Muscle layer of colon (tissue), 2 donors: ENCODE results near the gene SEC24B.

ENCODE experiments used
- H3K27ac ChIP-seq: one replicate; pipeline ENCODE4 v1.7.0; 2013; ENCODE audit warnings: low read depth, mild to moderate bottlenecking, low read length, moderate library complexity
- H3K27me3 ChIP-seq, 2 donors: one replicate each; pipeline ENCODE4 v1.7.0; 2013; ENCODE audit warnings: low read length in 2 of 2, mild to moderate bottlenecking in 2 of 2; ENCODE audit not compliant: insufficient read depth in 2 of 2, control insufficient read depth in 1 of 2
- H3K36me3 ChIP-seq: one replicate; pipeline ENCODE4 v1.7.0; 2013; ENCODE audit warnings: mild to moderate bottlenecking, low read length; ENCODE audit not compliant: insufficient read depth
- H3K4me1 ChIP-seq: one replicate; pipeline ENCODE4 v1.7.0; 2013; ENCODE audit warnings: mild to moderate bottlenecking, low read length; ENCODE audit not compliant: insufficient read depth
- H3K4me3 ChIP-seq, 2 donors: one replicate each; pipeline ENCODE4 v1.7.0; 2013; ENCODE audit warnings: low read length in 2 of 2, low read depth in 1 of 2, mild to moderate bottlenecking in 1 of 2, moderate library complexity in 1 of 2
- H3K9ac ChIP-seq: one replicate; pipeline ENCODE4 v1.7.0; 2013; ENCODE audit warnings: low read length
- H3K9me3 ChIP-seq: one replicate; pipeline ENCODE4 v1.7.0; 2013; ENCODE audit warnings: mild to moderate bottlenecking, low read length
- donor health status: abdominal sarcoma.
- donor health status: Adenocarcinoma of cecum.

Gene SEC24B

GRCh38 chr4:109410776-109411175, 22.8 kb upstream of the SEC24B start:
- H3K9ac ChIP-seq = no peak overlapping the region

GRCh38 chr4:109411964-109412363, 21.7 kb upstream of the SEC24B start:
- no peaks in the 10 kb centered on the region for H3K9me3 ChIP-seq
- H3K4me1 ChIP-seq = no peaks in the 10 kb centered on the region
- no peaks in the 10 kb centered on the region for H3K36me3 ChIP-seq
- no peak overlapping the region for H3K4me3 ChIP-seq
- H3K9ac ChIP-seq = no peak overlapping the region
- H3K27me3 ChIP-seq = no peaks in the 10 kb centered on the region
- H3K27ac ChIP-seq = no peak overlapping the region

More at GRCh38 chr4:109410776-109411175, 22.8 kb upstream of the SEC24B start:
- Histone ChIP-seq H3K4me3 (no peak overlapping the region), H3K27ac (no peak overlapping the region), H3K9me3 (no peaks in the 10 kb centered on the region), H3K27me3 (no peaks in the 10 kb centered on the region), H3K36me3 (no peaks in the 10 kb centered on the region), H3K4me1 (no peaks in the 10 kb centered on the region)

GRCh38 chr4:109412776-109413175, 20.8 kb upstream of the SEC24B start:
- Histone ChIP-seq H3K4me1 (no peaks in the 10 kb centered on the region), H3K9ac (no peak overlapping the region), H3K36me3 (no peaks in the 10 kb centered on the region), H3K27me3 (no peaks in the 10 kb centered on the region), H3K9me3 (no peaks in the 10 kb centered on the region), H3K27ac (no peak overlapping the region), H3K4me3 (no peak overlapping the region)

GRCh38 chr4:109414938-109415337, 18.7 kb upstream of the SEC24B start:
- Histone ChIP-seq H3K27me3 (no peaks in the 10 kb centered on the region), H3K9ac (no peak overlapping the region), H3K4me3 (no peak overlapping the region), H3K4me1 (no peaks in the 10 kb centered on the region), H3K9me3 (no peaks in the 10 kb centered on the region), H3K36me3 (no peaks in the 10 kb centered on the region), H3K27ac (no peak overlapping the region)

GRCh38 chr4:109418588-109418987, 15.0 kb upstream of the SEC24B start:
- Histone ChIP-seq H3K36me3 (no peaks in the 10 kb centered on the region), H3K4me3 (no peak overlapping the region), H3K27ac (no peak overlapping the region), H3K9me3 (no peaks in the 10 kb centered on the region), H3K9ac (no peak overlapping the region), H3K4me1 (no peaks in the 10 kb centered on the region), H3K27me3 (no peaks in the 10 kb centered on the region)

- H3K27me3 ChIP-seq = no peaks in the 10 kb centered on the region
- no peak overlapping the region for H3K4me3 ChIP-seq
- no peaks in the 10 kb centered on the region for H3K9me3 ChIP-seq
- H3K27ac ChIP-seq = no peak overlapping the region
- no peak overlapping the region for H3K9ac ChIP-seq
- H3K4me1 ChIP-seq = no peaks in the 10 kb centered on the region
- no peaks in the 10 kb centered on the region for H3K36me3 ChIP-seq
These were observed 13.9 kb upstream of the SEC24B start for GRCh38 chr4:109419679-109420078.

- Histone ChIP-seq H3K27ac (no peak overlapping the region), H3K36me3 (no peaks in the 10 kb centered on the region), H3K9me3 (no peaks in the 10 kb centered on the region)
These were observed 9.3 kb upstream of the SEC24B start for GRCh38 chr4:109424093-109424841.

GRCh38 chr4:109425405-109425804, 8.2 kb upstream of the SEC24B start:
- H3K27me3 ChIP-seq = no peaks in the 10 kb centered on the region
- H3K27ac ChIP-seq = no peak overlapping the region
- no peak overlapping the region for H3K9ac ChIP-seq
- H3K4me1 ChIP-seq = no peaks in the 10 kb centered on the region
- no peaks in the 10 kb centered on the region for H3K36me3 ChIP-seq
- no peaks in the 10 kb centered on the region for H3K9me3 ChIP-seq
- H3K4me3 ChIP-seq = no peak overlapping the region

More at GRCh38 chr4:109424093-109424841, 9.3 kb upstream of the SEC24B start:
- Histone ChIP-seq H3K27me3 (no peaks in the 10 kb centered on the region), H3K4me1 (no peaks in the 10 kb centered on the region), H3K4me3 (no peak overlapping the region), H3K9ac (no peak overlapping the region)

- Histone ChIP-seq H3K27ac (no peak overlapping the region), H3K9me3 (no peaks in the 10 kb centered on the region), H3K36me3 (no peaks in the 10 kb centered on the region), H3K9ac (no peak overlapping the region), H3K4me3 (no peak overlapping the region), H3K4me1 (peaks cover 12% of the 10 kb centered on the region), H3K27me3 (no peaks in the 10 kb centered on the region)
These were observed 4.1 kb upstream of the SEC24B start for GRCh38 chr4:109429545-109429944.

- H3K4me3 ChIP-seq = no peak overlapping the region
- H3K27me3 ChIP-seq = no peaks in the 10 kb centered on the region
- H3K36me3 ChIP-seq = no peaks in the 10 kb centered on the region
- no peak overlapping the region for H3K9ac ChIP-seq
- peak overlapping the region; percentile 90 for H3K27ac ChIP-seq
- H3K9me3 ChIP-seq = no peaks in the 10 kb centered on the region
- H3K4me1 ChIP-seq = peaks cover 32% of the 10 kb centered on the region
These were observed 1.4 kb upstream of the SEC24B start for GRCh38 chr4:109432203-109432602.

- peak overlapping the region; percentile 69 for H3K9ac ChIP-seq
These were observed 919 bp upstream of the SEC24B start for GRCh38 chr4:109432696-109433095.

More at GRCh38 chr4:109432696-109433095, 919 bp upstream of the SEC24B start:
- Histone ChIP-seq H3K4me3 (peak overlapping the region in 1 of 2 donors; percentile 69), H3K9me3 (no peaks in the 10 kb centered on the region), H3K27me3 (no peaks in the 10 kb centered on the region), H3K4me1 (peaks cover 32% of the 10 kb centered on the region), H3K36me3 (no peaks in the 10 kb centered on the region), H3K27ac (peak overlapping the region; percentile 90)
